ENCODE measurements around the gene KRTAP9-1.

GRCh38 chr17:41186872-41187271 is 2.8 kb upstream of the KRTAP9-1 start:
- TF ChIP-seq, protein P1, sequence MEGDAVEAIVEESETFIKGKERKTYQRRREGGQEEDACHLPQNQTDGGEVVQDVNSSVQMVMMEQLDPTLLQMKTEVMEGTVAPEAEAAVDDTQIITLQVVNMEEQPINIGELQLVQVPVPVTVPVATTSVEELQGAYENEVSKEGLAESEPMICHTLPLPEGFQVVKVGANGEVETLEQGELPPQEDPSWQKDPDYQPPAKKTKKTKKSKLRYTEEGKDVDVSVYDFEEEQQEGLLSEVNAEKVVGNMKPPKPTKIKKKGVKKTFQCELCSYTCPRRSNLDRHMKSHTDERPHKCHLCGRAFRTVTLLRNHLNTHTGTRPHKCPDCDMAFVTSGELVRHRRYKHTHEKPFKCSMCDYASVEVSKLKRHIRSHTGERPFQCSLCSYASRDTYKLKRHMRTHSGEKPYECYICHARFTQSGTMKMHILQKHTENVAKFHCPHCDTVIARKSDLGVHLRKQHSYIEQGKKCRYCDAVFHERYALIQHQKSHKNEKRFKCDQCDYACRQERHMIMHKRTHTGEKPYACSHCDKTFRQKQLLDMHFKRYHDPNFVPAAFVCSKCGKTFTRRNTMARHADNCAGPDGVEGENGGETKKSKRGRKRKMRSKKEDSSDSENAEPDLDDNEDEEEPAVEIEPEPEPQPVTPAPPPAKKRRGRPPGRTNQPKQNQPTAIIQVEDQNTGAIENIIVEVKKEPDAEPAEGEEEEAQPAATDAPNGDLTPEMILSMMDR (IDR thresholded peaks at IDR 0.05) = no peak
- no peak for TF ChIP-seq POLR2A (IDR thresholded peaks at IDR 0.05)
